Stimulated activated naive CD8-positive, alpha-beta T cell treated with anti-CD3 and anti-CD28 coated beads, Interleukin-15, Interleukin-2, amounts not matched to agents 100 U/mL and 50 U/mL, for 24 hours (primary cell): ENCODE results near the gene ERBIN.
"Not testable (repeated sequence)": the region's sequence is repeated elsewhere in the genome, so short reads cannot be mapped to it uniquely, and the experiment has no call there.

Experiments used
- ATAC-seq: fragments of 150-1000 bp; cut with Tn5 transposase; one replicate; pipeline ENCODE4 v1.10.0; 2021
- DNase-seq: peaks from one replicate; pipeline ENCODE4 v3.0.0; 2021

ERBIN gene

DNA sequence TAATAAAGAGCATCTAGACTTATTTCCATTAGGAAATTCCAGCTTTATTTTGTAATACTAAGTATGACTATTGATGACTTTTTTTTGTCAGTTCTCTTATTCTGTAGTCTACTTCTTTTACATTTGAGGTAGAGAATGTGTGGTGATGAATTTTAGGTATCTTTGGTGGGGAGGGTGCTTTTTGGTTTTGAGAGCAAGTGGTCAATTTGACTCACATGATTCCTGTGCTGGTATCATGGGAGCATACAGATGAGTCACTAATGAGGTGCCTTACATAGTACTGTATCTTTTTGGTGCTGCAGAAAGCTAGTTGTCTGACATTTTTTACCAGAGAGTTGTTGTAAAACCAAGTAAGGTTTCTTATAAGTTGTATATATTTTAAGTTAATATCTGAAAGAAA lies 35.3 kb downstream of the ERBIN start:
- ATAC-seq: peak; percentile 99
- DNase-seq: no peak

DNA sequence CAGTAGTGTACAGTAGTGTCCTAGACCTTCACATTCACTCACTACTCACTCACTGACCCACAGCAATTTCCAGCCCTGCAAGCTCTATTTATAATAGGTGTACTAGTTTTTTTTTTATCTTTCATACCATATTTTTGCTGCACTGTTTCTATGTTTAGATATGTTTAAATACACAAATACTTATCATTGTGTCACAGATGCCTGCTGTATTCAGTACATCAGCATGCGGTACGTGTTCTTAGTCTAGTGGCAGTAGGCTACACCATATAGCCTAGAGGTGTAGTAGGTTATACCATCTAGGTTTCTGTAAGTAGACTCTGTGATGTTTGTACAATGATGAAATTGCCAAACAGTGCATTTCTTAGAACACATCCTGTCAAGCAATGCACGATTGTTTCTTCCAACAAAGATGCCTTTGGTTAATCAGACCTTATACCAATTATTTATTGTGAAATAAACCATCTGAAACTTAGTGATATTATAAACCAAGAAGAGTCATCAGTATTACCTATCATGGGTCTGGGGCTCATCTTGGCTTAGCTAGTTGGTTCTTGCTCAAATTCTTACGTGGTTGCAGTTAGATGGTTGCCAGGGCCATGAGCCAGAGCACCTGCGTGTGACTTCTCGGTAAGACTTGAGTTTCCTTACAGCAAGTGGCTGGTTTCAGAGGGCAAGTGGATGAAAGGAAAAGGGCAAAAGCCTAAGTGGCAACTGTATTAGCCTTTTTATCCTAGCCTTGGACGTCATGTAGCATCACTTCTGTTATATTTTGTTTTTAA lies 41.1 kb downstream of the ERBIN start:
- no peak for ATAC-seq
- DNase-seq: no peak

DNA sequence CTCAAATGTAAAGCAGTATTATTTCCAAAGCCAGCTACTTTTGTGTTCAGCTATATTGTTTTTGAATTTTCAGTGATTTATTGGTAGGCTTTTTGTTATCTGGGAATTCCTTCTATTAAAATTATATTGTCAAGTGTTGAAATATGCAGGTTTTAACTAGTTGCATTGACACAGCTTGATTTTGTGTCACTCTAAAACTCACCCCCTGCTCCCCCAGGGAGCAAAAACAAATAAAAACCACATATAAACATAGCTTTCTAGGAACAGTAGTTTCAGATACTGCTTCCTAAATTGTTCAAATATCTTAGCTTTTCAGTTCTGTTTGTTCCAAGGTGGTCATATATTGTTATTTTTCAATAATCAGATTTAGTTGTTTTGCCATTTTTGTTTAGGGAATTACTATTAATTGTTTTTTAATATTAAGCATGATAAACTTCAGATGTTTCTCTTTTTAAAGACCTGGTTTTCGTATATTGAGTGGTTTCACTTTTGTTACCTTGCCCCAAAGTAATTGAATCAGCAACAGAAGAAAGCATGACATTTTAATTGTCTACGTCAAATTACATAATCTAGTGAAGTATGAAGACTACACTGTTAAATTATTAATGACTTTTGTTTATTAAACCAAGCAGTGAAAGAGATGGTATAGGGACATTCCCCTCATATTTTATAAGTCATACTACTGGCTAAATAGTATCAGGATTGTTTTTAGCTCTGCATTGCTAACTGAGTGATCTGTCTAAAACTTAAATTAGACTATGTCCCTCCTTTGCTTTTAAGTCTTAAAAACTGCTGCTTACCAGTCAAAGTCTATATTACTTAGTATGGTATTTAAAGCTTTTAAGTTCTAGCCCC lies 43.4 kb downstream of the ERBIN start:
- DNase-seq (no peak), ATAC-seq (no peak)

DNA sequence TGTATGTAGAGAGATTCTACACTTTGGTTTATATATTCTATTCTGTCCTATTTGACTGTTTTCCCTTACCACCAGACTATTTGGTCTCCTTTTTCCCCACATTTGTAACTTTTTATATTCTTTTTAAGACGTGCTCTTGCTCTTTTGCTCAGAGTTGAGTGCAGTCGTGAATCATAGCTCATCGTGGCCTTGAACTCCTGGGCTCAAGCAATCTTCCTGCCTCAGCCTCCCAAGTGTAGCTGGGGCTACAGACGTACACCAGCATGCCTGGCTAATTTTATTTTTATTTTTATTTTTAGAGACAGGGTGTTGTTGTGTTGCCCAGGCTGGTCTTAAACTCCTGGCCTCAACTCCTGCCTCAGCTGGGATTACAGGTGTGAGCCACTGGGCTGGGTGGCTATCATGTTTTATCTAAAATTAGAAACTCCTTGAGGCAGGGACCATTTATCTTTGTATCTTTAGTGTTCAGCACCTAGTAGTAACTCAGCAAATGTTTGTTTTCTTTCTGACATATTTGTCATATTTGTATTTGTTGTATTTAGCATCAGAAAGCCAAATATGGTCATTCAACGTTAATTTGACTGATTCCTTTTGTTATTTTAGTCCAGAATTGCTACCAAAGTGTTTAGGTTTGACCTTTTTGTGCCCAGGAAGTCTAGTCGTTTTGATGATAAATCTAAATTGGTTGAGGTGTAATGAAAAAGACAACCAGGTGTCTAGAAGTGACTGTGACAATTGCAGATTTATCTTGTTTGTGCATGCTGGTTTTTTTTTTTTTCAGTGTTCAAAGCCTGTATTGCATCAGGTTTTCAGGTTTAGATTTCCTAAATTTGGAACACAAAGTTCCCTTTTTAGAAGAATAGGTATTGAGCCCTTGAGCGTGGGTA lies 44.3 kb downstream of the ERBIN start:
- DNase-seq (no peak), ATAC-seq (no peak)

DNA sequence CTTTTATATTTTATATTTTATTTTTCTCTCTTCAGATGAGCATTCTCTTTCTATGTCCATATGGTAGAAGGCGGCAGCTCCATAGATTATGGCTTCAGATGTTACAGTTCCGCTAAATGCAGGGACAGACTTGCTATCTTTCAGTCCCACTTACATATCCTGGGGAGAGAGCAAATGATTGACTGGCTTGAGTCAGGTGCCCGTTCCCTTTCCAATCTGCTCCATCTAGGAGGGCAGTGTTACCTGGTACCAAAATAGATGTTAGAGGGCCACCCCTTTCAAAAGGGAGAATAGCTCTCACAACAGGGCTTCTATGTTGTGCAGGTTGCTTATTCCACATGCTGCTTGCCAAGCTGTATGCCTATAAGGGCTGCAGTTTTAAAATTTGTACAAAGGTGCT lies 45.3 kb downstream of the ERBIN start:
- ATAC-seq (no peak), DNase-seq (no peak)

DNA sequence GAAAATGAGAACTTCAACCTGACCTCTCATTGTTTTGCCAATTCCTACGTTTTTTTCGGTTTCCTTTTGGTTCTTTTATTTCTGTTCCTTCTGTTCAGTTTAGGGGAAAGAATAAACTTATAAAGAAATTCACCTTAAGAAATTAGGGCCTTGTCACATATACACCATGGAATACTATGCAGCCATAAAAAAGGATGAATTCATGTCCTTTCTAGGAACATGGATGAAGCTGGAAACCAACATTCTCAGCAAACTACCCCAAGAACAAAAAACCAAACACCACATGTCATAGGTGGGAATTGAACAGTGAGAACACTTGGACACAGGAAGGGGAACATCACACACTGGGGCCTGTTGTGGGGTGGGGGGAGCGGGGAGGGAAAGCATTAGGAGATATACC lies 46.5 kb downstream of the ERBIN start:
- not testable (repeated sequence) for DNase-seq, ATAC-seq

DNA sequence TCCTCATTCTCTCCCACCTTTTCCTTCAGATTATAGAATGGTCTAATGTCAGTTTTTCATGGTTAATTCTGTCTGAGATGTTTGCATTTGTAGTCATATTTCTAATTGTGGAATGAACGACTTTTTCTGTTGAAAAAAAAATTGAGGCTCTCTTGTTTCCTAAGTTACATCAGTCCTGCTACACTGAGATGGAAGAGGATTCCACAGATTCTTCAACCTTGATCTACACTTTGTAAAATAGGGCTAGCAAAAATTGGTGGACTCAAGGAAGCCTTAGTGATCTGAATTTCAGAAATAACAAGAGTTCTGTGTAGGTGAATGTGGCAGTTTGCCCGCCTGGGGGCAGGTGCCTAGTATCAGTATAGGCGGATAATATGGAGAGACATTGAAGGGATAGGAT lies 51.9 kb downstream of the ERBIN start:
- no peak for DNase-seq

DNA sequence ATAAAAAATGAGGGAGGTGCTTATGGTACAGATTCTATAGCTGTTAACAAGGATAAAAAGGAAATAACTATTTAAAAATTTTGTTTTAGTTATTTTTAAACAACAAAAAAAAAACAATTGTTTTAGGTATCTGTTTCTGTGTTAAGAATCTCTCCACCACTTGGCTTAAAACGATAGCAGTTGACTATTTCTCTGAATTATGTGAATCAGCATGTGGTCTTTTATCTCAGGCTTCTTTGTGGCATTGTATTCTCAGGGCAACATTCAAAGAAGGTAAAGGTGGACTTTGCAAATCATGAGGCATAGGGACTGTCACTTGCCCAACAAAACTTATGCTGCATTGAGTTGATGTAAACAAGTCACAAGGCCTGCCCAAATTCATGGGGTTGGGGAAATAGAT lies 55.2 kb downstream of the ERBIN start:
- DNase-seq: no peak

More for the DNA sequence above, 51.9 kb downstream of the ERBIN start:
- ATAC-seq: no peak

DNA sequence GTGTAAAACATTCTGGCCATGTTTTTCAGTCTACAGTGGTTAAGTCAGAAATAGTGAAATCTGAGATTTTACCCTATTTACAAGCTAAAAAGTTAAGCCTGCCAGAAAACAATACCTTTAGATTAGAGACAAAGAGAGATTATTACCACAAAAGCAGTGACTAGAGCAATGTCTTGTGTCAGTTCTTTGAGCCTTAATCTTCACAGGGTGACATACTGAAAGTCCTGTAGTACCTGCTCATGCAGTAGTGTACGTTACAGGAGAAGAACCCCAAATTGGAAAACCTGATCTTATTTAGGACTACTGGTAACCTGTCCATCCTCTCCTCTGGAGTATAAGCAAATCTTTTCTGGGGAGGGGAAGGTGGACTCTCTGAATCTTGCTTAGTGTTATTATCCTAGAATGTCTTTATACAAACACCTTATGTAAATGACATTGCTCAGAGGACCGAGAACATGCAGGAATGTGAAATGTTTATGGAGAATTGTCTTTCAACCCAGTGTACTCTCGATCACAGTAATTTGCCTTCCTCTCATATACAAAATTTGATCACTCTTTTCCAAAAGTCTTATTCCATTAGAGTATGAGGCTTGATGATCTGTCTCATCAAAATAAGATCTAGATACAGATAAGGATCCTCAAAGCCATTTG lies 55.7 kb downstream of the ERBIN start:
- no peak for DNase-seq
- no peak for ATAC-seq

More for the DNA sequence above, 55.2 kb downstream of the ERBIN start:
- no peak for ATAC-seq

DNA sequence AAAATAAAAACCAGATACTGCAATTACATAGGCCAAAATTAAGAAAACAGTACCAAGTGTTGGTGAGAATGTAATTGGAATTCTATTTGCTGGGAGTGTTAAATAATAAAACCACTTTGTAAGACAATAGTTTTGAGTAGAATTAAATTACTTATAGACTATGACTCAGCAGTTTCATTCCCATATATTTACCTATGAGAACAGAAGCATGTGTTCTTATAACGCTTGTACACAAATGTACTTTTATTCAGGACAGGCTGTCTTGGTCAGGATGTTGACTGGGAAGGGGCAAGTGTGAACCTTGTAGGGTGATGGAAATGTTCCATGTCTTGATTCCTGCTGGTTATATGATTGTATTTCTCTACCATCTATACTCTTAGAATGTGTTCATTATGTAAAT lies 56.3 kb downstream of the ERBIN start:
- ATAC-seq (no peak), DNase-seq (no peak)

DNA sequence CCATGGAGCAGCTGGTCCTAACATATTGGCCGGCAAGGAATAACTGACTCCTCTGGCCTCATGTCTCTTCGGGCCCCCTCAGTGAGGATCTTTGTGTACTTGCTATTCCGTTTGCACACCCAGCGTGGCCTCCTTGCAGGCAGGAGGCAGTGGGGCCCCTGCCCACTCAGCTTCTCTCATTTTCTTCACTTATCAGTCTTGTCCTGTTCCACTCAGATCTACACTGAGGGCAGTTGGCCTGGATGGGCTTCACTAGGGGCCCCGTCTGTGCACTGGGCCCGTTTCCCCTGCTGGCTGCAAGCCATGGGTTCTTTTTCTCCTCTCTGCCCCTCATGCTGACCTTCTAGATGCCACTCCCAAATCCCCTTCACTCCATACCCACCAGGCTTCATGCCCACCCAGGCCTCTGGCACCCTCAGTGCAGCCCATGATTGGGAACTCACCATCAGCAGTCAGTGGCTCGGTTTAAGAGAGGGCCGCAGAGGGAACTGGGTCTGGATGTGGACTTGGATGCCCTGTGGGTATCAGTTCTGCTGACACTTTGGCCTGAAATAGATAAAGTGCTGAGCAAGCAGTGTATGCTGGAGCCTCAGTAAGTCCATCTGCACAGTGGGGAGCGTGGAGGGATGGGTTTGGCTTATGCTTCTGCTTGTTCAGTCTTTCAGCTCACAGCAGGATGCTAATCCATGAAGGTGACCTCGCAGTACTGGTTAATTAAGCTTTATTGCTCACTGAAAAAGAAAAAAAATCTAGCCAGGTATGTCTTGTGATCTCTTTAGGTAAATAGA lies 57.9 kb downstream of the ERBIN start:
- no peak for DNase-seq
- no peak for ATAC-seq

DNA sequence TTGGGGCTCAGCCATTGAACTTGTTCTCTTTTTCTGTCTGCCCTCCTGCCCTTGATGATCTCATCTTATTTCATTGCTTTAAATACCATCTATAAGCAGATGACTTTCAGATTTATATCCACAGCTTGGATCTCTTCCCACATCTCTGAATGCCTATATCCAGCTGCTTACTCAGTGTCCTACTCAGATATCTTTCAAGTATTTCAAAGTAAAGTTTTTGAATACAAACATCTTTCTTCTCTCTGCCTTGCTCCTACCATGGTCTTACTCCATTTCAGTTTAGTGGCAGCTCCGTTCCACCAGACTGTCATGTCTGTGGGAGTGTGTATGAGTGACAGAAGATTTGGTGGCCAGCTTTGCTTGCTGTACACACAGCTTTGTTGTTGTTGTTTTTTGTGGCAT lies 59.7 kb downstream of the ERBIN start:
- ATAC-seq (no peak), DNase-seq (no peak)

DNA sequence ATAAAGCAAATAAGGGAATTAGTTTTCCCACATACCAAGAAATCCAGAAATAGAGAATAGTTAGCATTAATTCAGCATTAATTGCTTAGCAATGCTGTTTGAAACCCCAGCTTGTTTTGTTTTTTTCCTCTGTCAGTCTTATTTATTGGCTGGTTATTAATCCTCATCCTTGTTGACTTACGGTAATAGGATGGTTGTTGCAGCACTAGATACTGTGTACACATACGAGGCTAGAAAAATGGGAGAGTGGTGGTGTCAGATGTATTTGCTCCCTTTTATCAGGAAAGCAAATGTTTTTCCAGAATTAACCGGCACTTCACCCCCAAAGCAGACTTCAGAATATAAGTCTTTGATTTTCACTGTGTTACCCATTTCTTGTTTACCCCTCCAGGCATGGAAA lies 60.4 kb downstream of the ERBIN start:
- ATAC-seq (no peak), DNase-seq (no peak)

DNA sequence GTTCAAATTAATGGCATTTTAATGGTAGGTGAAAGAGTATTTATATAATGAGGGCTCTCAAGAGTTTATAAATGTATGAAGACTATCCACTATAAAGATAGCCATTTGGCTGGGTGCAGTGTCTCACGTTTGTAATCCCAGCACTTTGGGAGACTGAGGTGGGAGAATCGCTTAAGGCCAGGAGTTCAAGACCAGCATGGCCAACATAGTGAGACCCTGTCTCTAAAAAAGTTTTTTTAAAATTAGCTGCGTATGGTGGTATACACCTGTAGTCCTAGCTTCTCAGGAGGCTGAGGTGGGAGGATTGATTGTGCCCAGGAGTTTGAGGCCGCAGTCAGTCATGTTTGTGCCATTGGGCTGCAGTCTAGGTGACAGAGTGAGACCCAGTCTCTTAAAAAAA lies 61.6 kb downstream of the ERBIN start:
- DNase-seq (no peak), ATAC-seq (no peak)

DNA sequence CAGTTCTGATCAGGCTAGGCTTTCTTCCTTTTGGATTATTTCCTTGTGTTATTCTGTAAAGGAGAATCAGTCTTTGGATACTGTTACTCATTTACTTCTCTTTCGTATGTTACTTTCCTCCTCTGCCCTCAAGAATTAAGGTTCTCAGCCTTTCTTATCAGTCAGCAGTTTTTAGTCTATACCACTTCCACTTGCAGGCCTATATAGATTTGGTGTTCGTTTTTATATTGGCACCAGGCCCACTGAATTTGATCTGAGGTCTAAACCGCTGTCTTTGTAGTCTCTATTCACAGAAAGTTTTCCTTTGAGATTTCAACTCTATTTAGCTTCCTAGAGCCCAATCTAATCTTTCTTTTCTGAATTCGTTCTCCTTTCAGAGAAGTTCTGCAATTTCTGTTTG lies 62.8 kb downstream of the ERBIN start:
- DNase-seq (no peak), ATAC-seq (no peak)

DNA sequence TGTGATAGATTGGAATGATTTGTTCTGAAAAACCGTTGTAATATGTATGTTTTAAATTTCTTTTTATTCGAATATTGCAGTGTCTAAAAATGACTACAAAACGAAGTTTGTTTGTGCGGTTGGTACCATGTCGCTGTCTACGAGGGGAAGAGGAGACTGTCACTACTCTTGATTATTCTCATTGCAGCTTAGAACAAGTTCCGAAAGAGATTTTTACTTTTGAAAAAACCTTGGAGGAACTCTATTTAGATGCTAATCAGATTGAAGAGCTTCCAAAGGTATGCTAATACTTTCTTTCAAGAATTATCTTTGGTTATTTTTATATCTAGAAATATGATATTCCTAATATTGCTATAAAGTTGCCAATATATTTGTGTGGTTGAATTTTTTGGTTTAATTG lies 66.3 kb downstream of the ERBIN start:
- DNase-seq: no peak
- ATAC-seq: no peak

DNA sequence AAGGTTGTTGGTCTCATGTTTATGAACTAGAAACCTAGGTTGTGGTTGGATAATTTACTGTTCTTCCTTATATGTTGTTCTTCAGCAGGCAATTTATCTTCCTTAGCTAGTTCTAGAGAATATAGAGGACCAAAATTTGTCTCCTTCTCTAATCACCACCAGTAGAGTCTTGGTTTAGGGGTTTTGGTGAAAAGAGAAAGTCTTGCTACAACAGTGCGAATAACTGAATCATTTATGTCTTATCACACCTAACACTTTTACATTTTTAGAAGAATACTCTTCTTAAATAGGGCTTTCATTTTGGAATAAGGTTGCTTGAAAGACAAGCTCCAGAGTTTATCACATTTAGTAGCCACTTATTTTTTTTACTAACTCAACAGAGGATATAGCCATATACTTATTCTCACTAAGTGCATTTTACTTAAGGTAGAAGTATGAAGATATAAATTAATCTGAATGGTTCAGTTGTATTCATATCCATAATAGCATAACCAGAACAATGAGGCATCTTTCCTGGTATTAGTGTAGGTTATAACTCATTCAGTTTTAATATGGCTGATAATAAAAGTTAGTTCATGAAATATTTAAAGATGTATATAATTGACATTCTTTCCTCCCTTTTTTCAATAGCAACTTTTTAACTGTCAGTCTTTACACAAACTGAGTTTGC lies 67.9 kb downstream of the ERBIN start:
- ATAC-seq: no peak

DNA sequence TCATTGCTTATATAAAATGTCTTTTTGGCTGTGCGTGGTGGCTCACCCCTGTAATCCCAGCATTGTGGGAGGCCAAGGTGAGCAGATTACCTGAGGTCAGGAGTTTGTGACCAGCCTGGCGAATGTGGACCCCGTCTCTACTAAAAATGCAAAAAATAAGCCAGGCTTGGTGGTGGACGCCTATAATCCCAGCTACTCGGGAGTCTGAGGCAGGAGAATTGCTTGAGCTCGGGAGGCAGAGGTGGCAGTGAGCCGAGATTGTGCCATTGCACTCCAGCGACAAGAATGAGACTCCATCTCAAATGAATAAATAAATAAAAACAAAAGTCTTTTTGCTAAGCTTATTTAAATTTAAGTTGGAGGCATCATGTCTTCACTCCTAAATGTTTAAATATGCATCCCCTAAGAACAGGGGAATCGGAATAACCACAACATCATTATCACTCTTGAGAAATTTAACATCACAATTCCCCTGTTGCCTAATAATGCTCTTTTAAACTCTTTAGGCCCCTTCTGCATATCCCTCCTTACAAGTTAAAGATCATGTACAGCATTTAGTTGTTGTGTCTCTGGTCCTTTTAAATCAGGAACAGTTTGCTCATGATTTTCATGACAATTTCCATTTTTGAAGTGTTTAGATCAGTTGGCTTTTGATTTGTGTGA lies 72.8 kb downstream of the ERBIN start:
- DNase-seq: no peak
- no peak for ATAC-seq

More for the DNA sequence above, 67.9 kb downstream of the ERBIN start:
- DNase-seq: no peak

DNA sequence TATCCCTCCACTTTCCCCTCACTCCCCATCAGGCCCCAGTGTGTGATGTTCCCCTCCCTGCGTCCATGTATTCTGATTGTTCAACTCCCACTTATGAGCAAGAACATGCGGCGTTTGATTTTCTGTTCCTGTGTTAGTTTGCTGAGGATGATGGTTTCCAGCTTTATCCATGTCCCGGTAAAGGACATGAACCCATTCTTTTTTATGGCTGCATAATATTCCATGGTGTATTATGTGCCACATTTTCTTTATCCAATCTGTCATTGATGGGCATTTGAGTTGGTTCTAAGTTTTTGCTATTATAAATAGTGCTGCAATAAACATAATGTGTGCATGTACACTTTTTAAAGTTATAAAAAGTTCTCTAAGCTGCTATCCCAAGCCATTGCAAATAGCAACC lies 75.6 kb downstream of the ERBIN start:
- ATAC-seq (no peak), DNase-seq (no peak)

DNA sequence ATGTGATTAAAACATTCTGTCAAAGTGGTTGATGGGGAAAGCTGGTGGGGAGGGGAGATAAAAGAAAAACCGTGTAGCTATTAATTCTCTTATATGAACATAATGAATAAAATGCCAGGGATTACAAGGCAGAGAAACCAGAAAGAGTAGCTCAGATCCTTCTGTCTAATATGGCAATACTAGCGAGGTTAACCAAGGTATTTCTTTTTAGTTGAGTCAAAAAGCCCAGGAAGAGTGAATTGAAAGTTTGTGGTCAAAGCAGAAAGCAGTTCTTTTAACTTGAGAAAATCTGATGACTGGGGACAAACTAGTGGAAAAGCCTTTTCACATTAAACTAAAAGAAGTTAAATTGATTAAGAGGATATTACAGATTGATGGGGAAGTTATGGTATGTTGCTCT lies 76.0 kb downstream of the ERBIN start:
- no peak for DNase-seq
- ATAC-seq: peak; percentile 90
